Natural killer cell treated with Interleukin-12 subunit alpha and Interleukin-12 subunit beta and Interleukin-15 and Interleukin-18, amount 100 ng/mL, for 72 hours (primary cell): ENCODE measurements around the gene GLI1. TPM values are rescaled to one million over a fixed set of nuclear protein-coding genes. Genes with fewer than 3 reads are reported as not detected.

Source experiments
- ATAC-seq, 2 donors: fragments of 150-1000 bp; cut with Tn5 transposase in 1 of 2; sonication (Bioruptor Pico), chemical (Tn5 transposase) in 1 of 2; 2 replicates each; pipeline ENCODE4 v1.10.0; 2021
- DNase-seq: peaks from one replicate; pipeline ENCODE4 v3.0.0; 2022; ENCODE audit warnings: low spot score
- H3K27ac Mint-ChIP-seq, 2 donors: 1 replicate in 1 of 2; 2 replicates in 1 of 2; pipeline ENCODE4 v1.8.0; 2022; ENCODE audit warnings: mixed read lengths in 2 of 2, mild to moderate bottlenecking in 1 of 2, moderate library complexity in 1 of 2
- H3K27me3 Mint-ChIP-seq, 2 donors: 1 replicate in 1 of 2; 2 replicates in 1 of 2; pipeline ENCODE4 v1.8.0; 2022; ENCODE audit warnings: mixed read lengths in 2 of 2
- H3K36me3 Mint-ChIP-seq: one replicate; pipeline ENCODE4 v1.8.0; 2022; ENCODE audit warnings: mixed read lengths
- H3K4me1 Mint-ChIP-seq, 2 donors: 1 replicate in 1 of 2; 2 replicates in 1 of 2; pipeline ENCODE4 v1.8.0; 2022; ENCODE audit warnings: low read depth in 2 of 2, mixed read lengths in 2 of 2, mild to moderate bottlenecking in 1 of 2
- H3K4me3 Mint-ChIP-seq: one replicate; pipeline ENCODE4 v1.8.0; 2022; ENCODE audit warnings: mixed read lengths
- H3K9me3 Mint-ChIP-seq: 2 replicates; pipeline ENCODE4 v1.8.0; 2022; ENCODE audit warnings: mixed read lengths
- total RNA-seq, 2 donors: library from RNA; stranded (reverse); gene quantifications; one replicate each; pipeline ENCODE4 v1.2.3, GENCODE V29; 2022

Gene GLI1
- total RNA-seq, 2 donors from 2014 or later = 0.61 to 1.0 TPM

DNA sequence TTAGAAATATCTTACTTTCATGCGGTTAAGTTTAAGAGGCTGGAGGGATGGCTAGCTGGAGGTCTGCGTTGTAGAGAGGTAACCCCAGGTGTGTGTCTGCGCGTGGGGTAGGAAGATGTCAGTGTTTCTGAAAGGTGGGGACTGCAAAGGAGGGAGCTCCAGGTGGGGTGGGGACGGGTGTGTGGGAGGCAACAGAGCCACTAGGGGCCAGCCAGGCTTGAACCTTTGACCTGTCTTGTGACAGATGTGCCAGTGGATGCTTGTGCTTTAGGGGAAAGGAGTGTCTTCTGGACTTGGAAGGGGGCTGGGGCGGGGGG is 841 bp downstream of the GLI1 start:
- DNase-seq = no peak
- no peaks in the 10 kb centered on the region for H3K9me3 Mint-ChIP-seq
- H3K4me3 Mint-ChIP-seq = peak overlapping the region; percentile 85
- peak overlapping the region in 1 of 2 donors; percentile 40 for H3K27ac Mint-ChIP-seq
- ATAC-seq = no peak
- peaks cover 50 to 58% of the 10 kb centered on the region in 2 donors for H3K4me1 Mint-ChIP-seq
- H3K36me3 Mint-ChIP-seq = no peaks in the 10 kb centered on the region
- peaks cover 0 to 4% of the 10 kb centered on the region in 2 donors for H3K27me3 Mint-ChIP-seq

GRCh38 chr12:57460841-57461275 is 1.3 kb downstream of the GLI1 start:
- Mint-ChIP-seq H3K27me3 (peaks cover 0 to 4% of the 10 kb centered on the region in 2 donors), H3K27ac (peak overlapping the region in 1 of 2 donors; percentile 69), H3K9me3 (no peaks in the 10 kb centered on the region), H3K4me3 (peak overlapping the region; percentile 82), H3K36me3 (no peaks in the 10 kb centered on the region), H3K4me1 (peaks cover 53 to 61% of the 10 kb centered on the region in 2 donors)
- ATAC-seq (no peak), DNase-seq (no peak)

DNA sequence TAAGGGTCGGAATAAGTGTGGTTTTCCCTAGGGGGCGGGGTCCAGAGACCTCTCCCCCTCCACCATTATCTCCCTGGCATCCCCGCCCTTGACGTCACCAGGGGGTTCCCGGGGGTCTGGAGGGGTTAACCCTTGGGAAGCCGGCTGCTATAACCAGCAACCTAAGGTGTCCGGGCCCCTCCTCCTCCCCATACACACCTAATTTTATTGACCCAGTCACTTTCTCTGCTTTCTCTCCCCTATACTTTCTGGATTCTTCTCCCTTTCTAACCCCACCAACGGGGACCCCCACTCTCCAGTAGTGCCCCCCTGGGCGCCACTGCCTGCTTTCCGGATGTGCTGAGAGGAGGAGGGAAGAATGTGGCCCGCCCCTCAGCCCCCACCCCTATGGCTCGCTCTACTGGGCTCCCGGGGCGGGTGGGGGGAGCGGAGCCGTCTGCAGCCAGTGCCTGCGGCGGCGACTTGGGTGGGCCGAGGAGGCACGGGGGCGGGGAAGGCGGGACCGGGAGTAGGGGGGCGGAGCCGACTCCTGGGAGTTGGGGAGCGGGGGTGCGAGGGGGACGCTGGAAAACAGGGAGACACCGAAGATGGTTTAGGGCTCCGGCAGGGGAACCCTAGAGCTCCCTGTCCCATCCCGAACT is 1.8 kb downstream of the GLI1 start:
- ATAC-seq (peak in 1 of 2 donors; percentile 7), DNase-seq (peak; percentile 59)
- no peaks in the 10 kb centered on the region for H3K36me3 Mint-ChIP-seq
- peaks cover 0 to 4% of the 10 kb centered on the region in 2 donors for H3K27me3 Mint-ChIP-seq
- peaks cover 49 to 59% of the 10 kb centered on the region in 2 donors for H3K4me1 Mint-ChIP-seq
- H3K4me3 Mint-ChIP-seq = peak overlapping the region; percentile 82
- no peaks in the 10 kb centered on the region for H3K9me3 Mint-ChIP-seq
- peak overlapping the region in 1 of 2 donors; percentile 69 for H3K27ac Mint-ChIP-seq

GRCh38 chr12:57461917-57462250 is 2.3 kb downstream of the GLI1 start:
- Mint-ChIP-seq H3K4me3 (peak overlapping the region; percentile 82), H3K27ac (peak overlapping the region in 1 of 2 donors; percentile 69)
- no peak for ATAC-seq

DNA sequence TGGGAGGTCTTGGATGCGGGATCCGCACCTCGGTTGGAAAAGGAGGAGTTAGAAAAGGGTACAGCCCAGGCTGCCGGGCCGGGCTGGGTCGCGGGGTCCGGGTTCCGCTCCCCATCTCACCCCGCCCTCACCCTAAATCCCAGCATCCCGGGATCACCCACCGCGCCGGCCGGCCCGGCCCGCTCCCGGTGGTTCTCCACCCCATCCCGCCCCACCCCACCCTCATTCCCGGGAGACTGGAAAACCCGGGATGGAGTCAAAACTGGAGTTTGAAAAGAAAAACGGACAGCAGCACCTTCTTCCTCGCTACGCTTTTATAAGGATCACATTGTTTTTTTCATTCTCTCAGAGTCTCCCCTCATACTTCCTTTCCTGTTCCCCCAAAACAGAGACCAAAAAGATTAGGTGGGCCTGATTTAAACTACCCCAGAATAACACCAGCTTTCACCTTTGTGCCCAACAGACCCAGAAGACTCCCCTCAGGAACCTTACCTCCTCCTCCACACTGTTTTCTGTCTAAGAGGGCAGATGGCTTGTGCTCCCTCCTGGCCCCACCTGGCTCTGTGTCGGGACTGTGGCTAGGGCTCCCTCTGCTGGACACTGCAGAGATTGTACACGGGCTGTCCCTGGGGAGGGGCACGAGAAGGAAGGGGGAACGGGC is 2.8 kb downstream of the GLI1 start:
- ATAC-seq (peak; percentile 80 to 82), DNase-seq (peak; percentile 86)
- H3K4me3 Mint-ChIP-seq = peak overlapping the region; percentile 87
- H3K36me3 Mint-ChIP-seq = no peaks in the 10 kb centered on the region
- no peaks in the 10 kb centered on the region for H3K9me3 Mint-ChIP-seq
- H3K27ac Mint-ChIP-seq = peak overlapping the region; percentile 55 to 69
- H3K27me3 Mint-ChIP-seq = peaks cover 0 to 4% of the 10 kb centered on the region in 2 donors
- peaks cover 49 to 60% of the 10 kb centered on the region in 2 donors for H3K4me1 Mint-ChIP-seq

More at GRCh38 chr12:57461917-57462250, 2.3 kb downstream of the GLI1 start:
- Mint-ChIP-seq H3K9me3 (no peaks in the 10 kb centered on the region), H3K36me3 (no peaks in the 10 kb centered on the region), H3K27me3 (peaks cover 0 to 4% of the 10 kb centered on the region in 2 donors), H3K4me1 (peaks cover 49 to 59% of the 10 kb centered on the region in 2 donors)
- no peak for DNase-seq

DNA sequence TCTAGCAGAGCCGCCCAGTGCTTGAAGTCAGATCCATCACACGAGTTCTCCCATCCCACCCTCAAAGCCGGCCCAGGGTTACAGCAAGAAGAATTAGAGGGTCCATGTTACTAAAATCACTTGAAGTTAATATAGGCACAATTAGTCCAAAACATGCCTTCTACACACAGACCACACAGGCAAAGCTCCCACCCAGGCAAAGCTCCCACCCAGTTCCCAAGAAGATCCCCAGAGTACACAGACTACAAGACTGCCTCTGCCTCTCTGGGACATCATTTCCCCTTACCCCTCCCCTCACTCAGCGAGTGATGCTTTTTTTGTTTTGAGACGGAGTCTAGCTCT is 3.3 kb downstream of the GLI1 start:
- Mint-ChIP-seq H3K27me3 (peaks cover 0 to 4% of the 10 kb centered on the region in 2 donors), H3K4me3 (peak overlapping the region; percentile 87), H3K36me3 (no peaks in the 10 kb centered on the region), H3K9me3 (no peaks in the 10 kb centered on the region), H3K4me1 (peaks cover 49 to 65% of the 10 kb centered on the region in 2 donors), H3K27ac (peak overlapping the region; percentile 55 to 56)
- DNase-seq (no peak), ATAC-seq (no peak)

- H3K27ac Mint-ChIP-seq = peak overlapping the region; percentile 9 to 72
- no peaks in the 10 kb centered on the region for H3K9me3 Mint-ChIP-seq
- peaks cover 50 to 64% of the 10 kb centered on the region in 2 donors for H3K4me1 Mint-ChIP-seq
- H3K36me3 Mint-ChIP-seq = no peaks in the 10 kb centered on the region
- ATAC-seq (no peak), DNase-seq (peak; percentile 47)
- H3K4me3 Mint-ChIP-seq = peak overlapping the region; percentile 41
- peaks cover 0 to 4% of the 10 kb centered on the region in 2 donors for H3K27me3 Mint-ChIP-seq
Measured at GRCh38 chr12:57464569-57464968, 5.0 kb downstream of the GLI1 start.

- Mint-ChIP-seq H3K4me1 (peaks cover 46 to 65% of the 10 kb centered on the region in 2 donors), H3K27ac (peak overlapping the region; percentile 9 to 72), H3K27me3 (peaks cover 0 to 4% of the 10 kb centered on the region in 2 donors), H3K36me3 (no peaks in the 10 kb centered on the region), H3K4me3 (peak overlapping the region; percentile 41), H3K9me3 (no peaks in the 10 kb centered on the region)
- ATAC-seq (no peak), DNase-seq (peak; percentile 49)
Measured at GRCh38 chr12:57465030-57465746, 5.6 kb downstream of the GLI1 start.

GRCh38 chr12:57465747-57466505 is 6.3 kb downstream of the GLI1 start:
- peaks cover 42 to 60% of the 10 kb centered on the region in 2 donors for H3K4me1 Mint-ChIP-seq
- no peak overlapping the region for H3K4me3 Mint-ChIP-seq
- peak; percentile 44 for DNase-seq
- H3K9me3 Mint-ChIP-seq = no peaks in the 10 kb centered on the region
- no peak for ATAC-seq
- H3K27ac Mint-ChIP-seq = peak overlapping the region; percentile 9 to 20
- no peaks in the 10 kb centered on the region for H3K27me3 Mint-ChIP-seq
- no peaks in the 10 kb centered on the region for H3K36me3 Mint-ChIP-seq

DNA sequence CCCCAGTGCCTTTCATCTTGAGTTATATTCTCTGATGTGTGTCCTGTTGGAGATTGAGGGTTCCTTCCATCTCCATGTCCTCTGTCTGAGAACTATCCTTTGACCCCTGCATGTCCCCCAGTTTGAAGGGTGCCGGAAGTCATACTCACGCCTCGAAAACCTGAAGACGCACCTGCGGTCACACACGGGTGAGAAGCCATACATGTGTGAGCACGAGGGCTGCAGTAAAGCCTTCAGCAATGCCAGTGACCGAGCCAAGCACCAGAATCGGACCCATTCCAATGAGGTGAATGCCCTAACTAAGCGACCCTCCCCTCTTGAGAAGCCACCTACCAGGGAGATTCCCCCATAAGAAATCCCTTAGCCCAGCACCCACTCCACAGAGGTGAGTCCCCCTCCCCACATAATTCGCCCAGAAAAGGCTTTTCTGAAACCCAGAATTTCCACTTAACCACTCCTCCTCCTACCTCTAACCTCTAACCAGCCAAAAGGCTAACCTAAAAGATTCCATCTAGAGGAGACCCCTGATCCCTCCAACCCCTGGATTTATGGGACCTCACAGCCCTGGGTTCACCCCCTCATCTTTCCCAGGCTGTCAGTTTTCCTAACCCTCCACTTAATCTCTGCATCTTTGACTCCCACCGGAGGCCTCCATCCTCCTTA is 7.8 kb downstream of the GLI1 start:
- H3K9me3 Mint-ChIP-seq = no peaks in the 10 kb centered on the region
- peaks cover 47 to 63% of the 10 kb centered on the region in 2 donors for H3K4me1 Mint-ChIP-seq
- no peaks in the 10 kb centered on the region for H3K27me3 Mint-ChIP-seq
- peak overlapping the region in 1 of 2 donors; percentile 21 for H3K27ac Mint-ChIP-seq
- DNase-seq = no peak
- no peak overlapping the region for H3K4me3 Mint-ChIP-seq
- H3K36me3 Mint-ChIP-seq = no peaks in the 10 kb centered on the region
- no peak for ATAC-seq

DNA sequence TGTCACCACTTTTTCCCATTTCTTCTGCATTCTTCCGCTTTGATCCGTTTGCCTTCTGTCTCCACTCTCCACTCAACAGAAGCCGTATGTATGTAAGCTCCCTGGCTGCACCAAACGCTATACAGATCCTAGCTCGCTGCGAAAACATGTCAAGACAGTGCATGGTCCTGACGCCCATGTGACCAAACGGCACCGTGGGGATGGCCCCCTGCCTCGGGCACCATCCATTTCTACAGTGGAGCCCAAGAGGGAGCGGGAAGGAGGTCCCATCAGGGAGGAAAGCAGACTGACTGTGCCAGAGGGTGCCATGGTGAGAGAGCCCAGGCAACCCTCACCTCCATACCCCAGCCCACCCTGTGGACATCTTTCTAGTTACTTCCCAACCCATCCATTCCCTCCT is 8.3 kb downstream of the GLI1 start:
- no peak overlapping the region for H3K4me3 Mint-ChIP-seq
- DNase-seq (no peak), ATAC-seq (no peak)
- no peaks in the 10 kb centered on the region for H3K36me3 Mint-ChIP-seq
- no peaks in the 10 kb centered on the region for H3K9me3 Mint-ChIP-seq
- peak overlapping the region in 1 of 2 donors; percentile 21 for H3K27ac Mint-ChIP-seq
- no peaks in the 10 kb centered on the region for H3K27me3 Mint-ChIP-seq
- peaks cover 46 to 62% of the 10 kb centered on the region in 2 donors for H3K4me1 Mint-ChIP-seq

GRCh38 chr12:57469296-57470164 is 9.9 kb downstream of the GLI1 start:
- Mint-ChIP-seq H3K36me3 (peaks cover 11% of the 10 kb centered on the region), H3K9me3 (no peaks in the 10 kb centered on the region), H3K27ac (peak overlapping the region in 1 of 2 donors; percentile 21), H3K27me3 (no peaks in the 10 kb centered on the region), H3K4me1 (peaks cover 45 to 59% of the 10 kb centered on the region in 2 donors), H3K4me3 (no peak overlapping the region)
- ATAC-seq = peak; percentile 48 to 68
- peak; percentile 54 for DNase-seq
